UCSD-AML1 (cell line): ENCODE data around the gene PPM1J.
"Not testable (repeated sequence)": the region's sequence is repeated elsewhere in the genome, so short reads cannot be mapped to it uniquely, and the experiment has no call there.

Experiments
- DNase-seq: peaks from one replicate; lab custom pipeline; 2025; ENCODE audit not compliant: unreplicated experiment; lab: John Stamatoyannopoulos, UW

PPM1J gene

GRCh38 chr1:112721966-112722524 is 6.9 kb upstream of the PPM1J start:
- DNase-seq, result no peak

- DNase-seq, result not testable (repeated sequence)
Measured at GRCh38 chr1:112721294-112721693, 6.2 kb upstream of the PPM1J start.

GRCh38 chr1:112720800-112721199 is 5.7 kb upstream of the PPM1J start:
- DNase-seq, result no peak

GRCh38 chr1:112719706-112720105 is 4.6 kb upstream of the PPM1J start:
- no peak for DNase-seq

GRCh38 chr1:112718691-112719418 is 3.7 kb upstream of the PPM1J start:
- DNase-seq, result peak; percentile 70

GRCh38 chr1:112717263-112717873 is 2.2 kb upstream of the PPM1J start:
- no peak for DNase-seq

- DNase-seq, result peak; percentile 81
Measured at GRCh38 chr1:112716133-112716720, 1.1 kb upstream of the PPM1J start.

- DNase-seq, result peak; percentile 46
Measured at GRCh38 chr1:112714313-112715263, 544 bp downstream of the PPM1J start.

- peak; percentile 41 for DNase-seq
Measured at GRCh38 chr1:112713466-112714312, 1.4 kb downstream of the PPM1J start.

- DNase-seq, result no peak
Measured at GRCh38 chr1:112712701-112713128, 2.4 kb downstream of the PPM1J start.

- DNase-seq, result no peak
Measured at GRCh38 chr1:112712191-112712590, 2.9 kb downstream of the PPM1J start.

- DNase-seq, result no peak
Measured at GRCh38 chr1:112711670-112712069, 3.5 kb downstream of the PPM1J start.

- DNase-seq, result no peak
Measured at GRCh38 chr1:112711041-112711440, 4.1 kb downstream of the PPM1J start.

GRCh38 chr1:112710586-112710985 is 4.5 kb downstream of the PPM1J start:
- no peak for DNase-seq

- DNase-seq, result no peak
Measured at GRCh38 chr1:112710159-112710558, 5.0 kb downstream of the PPM1J start.

GRCh38 chr1:112708489-112708888 is 6.6 kb downstream of the PPM1J start:
- DNase-seq, result no peak

GRCh38 chr1:112708002-112708448 is 7.1 kb downstream of the PPM1J start:
- DNase-seq, result no peak

GRCh38 chr1:112707221-112708001 is 7.7 kb downstream of the PPM1J start:
- peak; percentile 88 for DNase-seq
